PC-9 (cell line): ENCODE results near the gene FOXD1. TPM values are rescaled to one million over a fixed set of nuclear protein-coding genes. Genes with fewer than 3 reads are reported as not detected.
"Not testable (repeated sequence)": the region's sequence is repeated elsewhere in the genome, so short reads cannot be mapped to it uniquely, and the experiment has no call there.

Experiments used
- BruUV-seq: library from RNA; stranded (reverse); fragments of 400-500 nt; replicated peaks from 2 replicates; lab custom pipeline; 2021; lab: Mats Ljungman, UMichigan
- CTCF ChIA-PET: fragments of 300-600 bp; sonication (Branson Sonifier 250); formaldehyde crosslinking; loops from one replicate; lab custom pipeline; 2022; ENCODE audit warnings: antibody characterized with exemption; lab: Charles Lee
- POLR2A ChIA-PET: fragments of 300-600 bp; sonication (Branson Sonifier 250); formaldehyde crosslinking; loops from one replicate; lab custom pipeline; 2022; ENCODE audit warnings: antibody characterized with exemption; ENCODE audit not compliant: unreplicated experiment; lab: Charles Lee
- DNase-seq, 2 experiments: peaks; one replicate each; pipeline versions ENCODE4 v3.0.0 to v3.0.0-alpha.2; 2015 to 2022; ENCODE audit warnings: mixed read lengths in 1 of 2
- H2AFZ ChIP-seq: fragments of 200-600 bp; sonication (generic); 2 replicates; pipeline ENCODE4 v1.8.1; 2017; ENCODE audit warnings: antibody characterized with exemption
- H3F3A ChIP-seq: fragments of 200-600 bp; sonication (generic); 2 replicates; pipeline ENCODE4 v1.8.1; 2017; ENCODE audit warnings: antibody characterized with exemption, mild to moderate bottlenecking, low read depth; ENCODE audit not compliant: insufficient read depth
- H3K27ac ChIP-seq: fragments of 200-600 bp; sonication (generic); 2 replicates; pipeline ENCODE4 v1.6.1; 2016; ENCODE audit warnings: mixed run types
- H3K27me3 ChIP-seq: fragments of 200-600 bp; sonication (generic); 2 replicates; pipeline ENCODE4 v1.6.1; 2016; ENCODE audit warnings: low read depth, mixed run types; ENCODE audit not compliant: insufficient read depth
- H3K36me3 ChIP-seq: fragments of 200-600 bp; sonication (generic); 2 replicates; pipeline ENCODE4 v1.6.1; 2016; ENCODE audit warnings: low read depth, mixed run types
- H3K4me1 ChIP-seq: fragments of 200-600 bp; sonication (generic); replicated peaks from 2 replicates; pipeline ENCODE4 v1.6.1; 2016; ENCODE audit warnings: mixed run types; ENCODE audit not compliant: insufficient read depth
- H3K4me2 ChIP-seq: fragments of 200-600 bp; sonication (generic); 2 replicates; pipeline ENCODE4 v1.6.1; 2017; ENCODE audit warnings: mixed run types
- H3K4me3 ChIP-seq: fragments of 200-600 bp; sonication (generic); 2 replicates; pipeline ENCODE4 v1.6.1; 2016; ENCODE audit warnings: mixed run types
- H3K79me2 ChIP-seq: fragments of 200-600 bp; sonication (generic); 2 replicates; pipeline ENCODE4 v1.6.1; 2017; ENCODE audit warnings: low read depth, mixed run types
- H3K9me2 ChIP-seq: fragments of 200-600 bp; sonication (generic); 2 replicates; pipeline ENCODE4 v1.8.1; 2017; ENCODE audit warnings: mild to moderate bottlenecking; ENCODE audit not compliant: insufficient read depth
- H3K9me3 ChIP-seq: fragments of 200-600 bp; sonication (generic); 2 replicates; pipeline ENCODE4 v1.8.1; 2016; ENCODE audit warnings: low read depth; ENCODE audit not compliant: insufficient read depth
- H4K20me1 ChIP-seq: fragments of 200-600 bp; sonication (generic); 2 replicates; pipeline ENCODE4 v1.8.1; 2017; ENCODE audit not compliant: insufficient read depth
- CTCF ChIP-seq: fragments of 200-600 bp; sonication (generic); conservative IDR thresholded peaks from 2 replicates; pipeline ENCODE4 v1.6.1; 2017; ENCODE audit warnings: mixed run types, antibody characterized with exemption, mild to moderate bottlenecking, moderate library complexity
- EZH2 ChIP-seq: fragments of 200-600 bp; sonication (generic); IDR thresholded peaks from 2 replicates; pipeline ENCODE4 v1.8.0; 2017; ENCODE audit warnings: antibody characterized with exemption, low read depth
- intact Hi-C: fragments of 100-400 bp; cut with micrococcal nuclease; formaldehyde crosslinking; loops from one replicate; pipeline ENCODE4 v1.10.0; 2022; ENCODE audit not compliant: unreplicated experiment
- total RNA-seq: library from RNA; stranded (reverse); gene quantifications from 2 replicates; pipeline ENCODE4 v1.2.3, GENCODE V29; 2021

FOXD1 gene
- total RNA-seq, 1 experiment from 2014 or later: 4.1 TPM

- TF ChIP-seq EZH2 (no peak), CTCF (no peak)
- Histone ChIP-seq H4K20me1 (no peaks in the 10 kb centered on the region), H3K27me3 (no peaks in the 10 kb centered on the region)
Observed at GRCh38 chr5:73415171-73415570, 33.4 kb downstream of the FOXD1 start.

GRCh38 chr5:73412597-73412988, 36.0 kb downstream of the FOXD1 start:
- Histone ChIP-seq H4K20me1 (no peaks in the 10 kb centered on the region), H3F3A (peaks cover 17% of the 10 kb centered on the region; the same call in 1 of the 2 replicates), H3K9me2 (no peaks in the 10 kb centered on the region), H3K36me3 (no peaks in the 10 kb centered on the region), H3K27me3 (no peaks in the 10 kb centered on the region), H3K27ac (peak overlapping the region; percentile 65), H3K4me2 (peak overlapping the region; percentile 35; the same call in 1 of the 2 replicates), H3K4me1 (peaks cover 18% of the 10 kb centered on the region), H3K9me3 (no peaks in the 10 kb centered on the region), H3K4me3 (no peak overlapping the region), H2AFZ (no peak overlapping the region), H3K79me2 (no peaks in the 10 kb centered on the region)
- CTCF ChIA-PET: no interaction called here
- TF ChIP-seq CTCF (no peak), EZH2 (no peak)
- DNase-seq: peak in 1 of 2 experiments; percentile 71
- BruUV-seq: no TSS peak
- intact Hi-C loops: no loop called here
- POLR2A ChIA-PET: no interaction called here

More at GRCh38 chr5:73415171-73415570, 33.4 kb downstream of the FOXD1 start:
- BruUV-seq: no TSS peak
- Histone ChIP-seq H3F3A (peaks cover 17% of the 10 kb centered on the region; the same call in 1 of the 2 replicates), H3K36me3 (no peaks in the 10 kb centered on the region), H3K4me3 (no peak overlapping the region), H2AFZ (no peak overlapping the region), H3K4me1 (peaks cover 18% of the 10 kb centered on the region), H3K9me2 (no peaks in the 10 kb centered on the region), H3K4me2 (no peak overlapping the region), H3K27ac (no peak overlapping the region), H3K79me2 (no peaks in the 10 kb centered on the region), H3K9me3 (no peaks in the 10 kb centered on the region)
- DNase-seq: no peak
- intact Hi-C loops: no loop called here
- ChIA-PET POLR2A (no interaction called here), CTCF (no interaction called here)

GRCh38 chr5:73411936-73412596, 36.5 kb downstream of the FOXD1 start:
- peak overlapping the region; percentile 65 for H3K27ac ChIP-seq

GRCh38 chr5:73409927-73410326, 38.6 kb downstream of the FOXD1 start:
- H3K36me3 ChIP-seq, POLR2A ChIA-PET, H3K27me3 ChIP-seq, H3K79me2 ChIP-seq, H3K27ac ChIP-seq, intact Hi-C loops, H4K20me1 ChIP-seq, CTCF ChIA-PET, H3K4me3 ChIP-seq, H3K9me2 ChIP-seq, DNase-seq, H3K4me2 ChIP-seq, H2AFZ ChIP-seq, H3K9me3 ChIP-seq, BruUV-seq: not testable (repeated sequence)
- Histone ChIP-seq H3F3A (peaks cover 17% of the 10 kb centered on the region; the same call in 1 of the 2 replicates), H3K4me1 (peaks cover 18% of the 10 kb centered on the region)

More at GRCh38 chr5:73411936-73412596, 36.5 kb downstream of the FOXD1 start:
- peaks cover 17% of the 10 kb centered on the region; the same call in 1 of the 2 replicates for H3F3A ChIP-seq
- BruUV-seq: no TSS peak
- H2AFZ ChIP-seq: no peak overlapping the region
- no peaks in the 10 kb centered on the region for H3K9me3 ChIP-seq
- H3K4me3 ChIP-seq: no peak overlapping the region
- no peaks in the 10 kb centered on the region for H3K79me2 ChIP-seq
- peaks cover 18% of the 10 kb centered on the region for H3K4me1 ChIP-seq
- H3K9me2 ChIP-seq: no peaks in the 10 kb centered on the region
- H3K36me3 ChIP-seq: no peaks in the 10 kb centered on the region
- TF ChIP-seq EZH2 (no peak), CTCF (no peak)
- ChIA-PET CTCF (no interaction called here), POLR2A (no interaction called here)
- no peak for DNase-seq
- intact Hi-C loops: no loop called here
- H3K27me3 ChIP-seq: no peaks in the 10 kb centered on the region
- no peaks in the 10 kb centered on the region for H4K20me1 ChIP-seq
- no peak overlapping the region for H3K4me2 ChIP-seq
